ENCODE results near the gene SMOC2. TPM values are rescaled to one million over a fixed set of nuclear protein-coding genes. Genes with fewer than 3 reads are reported as not detected.

SMOC2 gene
- total and polyA plus RNA-seq, 12 donors: 3.0 to 32.0 (median 10.5) TPM

DNA sequence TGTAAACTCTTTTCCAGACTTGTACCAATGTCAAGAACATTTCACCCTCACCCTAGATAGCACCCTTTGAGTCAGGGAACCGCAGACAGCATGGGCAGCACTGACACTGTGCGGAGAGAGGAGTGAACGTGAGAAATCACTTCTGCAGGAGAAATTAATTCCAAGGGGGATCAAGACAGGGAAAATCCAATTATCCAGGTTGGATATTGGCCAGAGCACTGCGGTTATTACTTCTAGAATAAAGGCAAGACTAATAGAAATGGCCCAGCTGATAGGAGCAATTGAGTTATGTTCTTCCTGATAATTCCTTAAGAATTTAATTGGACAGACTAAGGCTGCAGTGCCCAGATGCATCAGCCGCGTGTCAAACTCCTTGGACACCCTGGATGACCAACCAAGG lies 179.6 kb downstream of the SMOC2 start:
- TF ChIP-seq POLR2A (IDR thresholded peaks at IDR 0.05): no peak
- TF ChIP-seq CTCF (IDR thresholded peaks at IDR 0.05): no peak
- intact Hi-C loops (cut with DNase I): no loop called here
- 58 to 76% (median 67%) methylated on average over 6 of the region's 6 CpGs for WGBS, 4 donors
- H3K27me3 ChIP-seq: no peaks in the 10 kb centered on the region
- no peak overlapping the region for H3K4me3 ChIP-seq
- no peak overlapping the region for H3K27ac ChIP-seq
- no peaks in the 10 kb centered on the region for H3K4me1 ChIP-seq (replicated peaks in 1 of 2)
- no peak for DNase-seq
- H3K36me3 ChIP-seq (replicated peaks in 1 of 2): no peaks in the 10 kb centered on the region
- H3K9me3 ChIP-seq (replicated peaks in 1 of 3): no peaks in the 10 kb centered on the region

DNA sequence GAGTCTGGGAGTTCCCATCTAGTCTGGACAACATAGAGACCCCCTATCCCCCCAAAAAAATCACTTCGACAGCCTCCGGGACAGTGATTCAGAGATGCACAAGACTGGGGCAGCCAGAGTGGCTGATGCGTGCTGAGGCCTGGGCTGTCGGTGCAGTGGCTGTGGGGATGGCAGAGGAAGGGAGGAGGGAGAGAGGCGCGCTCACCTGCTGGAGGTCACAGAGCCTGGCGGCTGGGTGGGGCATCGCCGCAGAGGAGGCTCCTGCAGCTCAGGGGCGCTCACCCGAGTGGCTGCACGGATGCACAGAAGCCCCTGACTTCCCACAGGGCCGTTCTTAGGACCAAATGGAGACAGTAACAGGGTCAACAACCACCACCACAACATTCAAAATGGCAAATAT lies 182.8 kb downstream of the SMOC2 start:
- Histone ChIP-seq H3K27ac (no peak overlapping the region), H3K27me3 (no peaks in the 10 kb centered on the region), H3K36me3 (replicated peaks in 1 of 2) (no peaks in the 10 kb centered on the region), H3K9me3 (replicated peaks in 1 of 3) (no peaks in the 10 kb centered on the region), H3K4me1 (replicated peaks in 1 of 2) (no peaks in the 10 kb centered on the region), H3K4me3 (no peak overlapping the region)
- 82 to 96% (median 88%) methylated on average over 5 to 13 of the region's 13 CpGs for WGBS, 4 donors
- no peak for TF ChIP-seq POLR2A (IDR thresholded peaks at IDR 0.05)
- TF ChIP-seq CTCF (IDR thresholded peaks at IDR 0.05): no peak
- DNase-seq: no peak
- intact Hi-C loops (cut with DNase I): no loop called here

GRCh38 chr6:168624540-168624939 lies 183.6 kb downstream of the SMOC2 start:
- intact Hi-C loops (cut with DNase I): no loop called here
- H3K27ac ChIP-seq: no peak overlapping the region
- H3K9me3 ChIP-seq (replicated peaks in 1 of 3): no peaks in the 10 kb centered on the region
- H3K4me1 ChIP-seq (replicated peaks in 1 of 2): no peaks in the 10 kb centered on the region
- TF ChIP-seq CTCF (IDR thresholded peaks at IDR 0.05) (no peak), POLR2A (IDR thresholded peaks at IDR 0.05) (no peak)
- H3K27me3 ChIP-seq: no peaks in the 10 kb centered on the region
- no peaks in the 10 kb centered on the region for H3K36me3 ChIP-seq (replicated peaks in 1 of 2)
- WGBS, 4 donors: 82 to 95% (median 84%) methylated on average over 2 of the region's 2 CpGs
- no peak for DNase-seq
- H3K4me3 ChIP-seq: no peak overlapping the region

DNA sequence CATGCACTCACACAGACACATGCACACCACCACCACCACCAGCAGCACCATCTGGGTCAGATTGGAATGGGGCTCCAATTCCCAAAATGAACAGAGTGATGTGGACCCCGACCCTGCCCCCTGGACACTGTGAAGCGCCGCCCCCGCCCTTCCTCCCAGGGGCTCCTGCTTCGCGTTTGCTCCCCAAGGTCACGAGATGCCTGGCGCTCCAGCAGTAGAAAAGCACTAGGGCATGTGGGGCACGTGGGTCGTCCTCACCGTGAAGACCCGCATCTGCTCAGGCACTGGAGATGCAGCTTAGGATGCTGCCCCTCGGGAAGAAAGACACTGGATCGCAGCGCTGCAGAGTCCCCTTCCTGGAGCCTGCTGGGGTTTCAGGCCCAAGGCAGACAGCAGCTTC lies 184.0 kb downstream of the SMOC2 start:
- intact Hi-C loops (cut with DNase I): no loop called here
- H3K4me3 ChIP-seq: no peak overlapping the region

More for the DNA sequence above, 184.0 kb downstream of the SMOC2 start:
- H3K4me1 ChIP-seq (replicated peaks in 1 of 2): no peaks in the 10 kb centered on the region
- no peaks in the 10 kb centered on the region for H3K36me3 ChIP-seq (replicated peaks in 1 of 2)
- H3K9me3 ChIP-seq (replicated peaks in 1 of 3): no peaks in the 10 kb centered on the region
- no peak overlapping the region for H3K27ac ChIP-seq
- no peak for TF ChIP-seq CTCF (IDR thresholded peaks at IDR 0.05)
- TF ChIP-seq POLR2A (IDR thresholded peaks at IDR 0.05): no peak
- no peak for DNase-seq
- 79 to 97% (median 86%) methylated on average over 7 to 15 of the region's 15 CpGs for WGBS, 4 donors
- no peaks in the 10 kb centered on the region for H3K27me3 ChIP-seq
